H9 (cell line): ENCODE measurements around the gene LZTFL1. TPM values are rescaled to one million over a fixed set of nuclear protein-coding genes. Genes with fewer than 3 reads are reported as not detected.

ENCODE experiments used
- DNase-seq: peaks from one replicate; pipeline ENCODE4 v3.0.0-alpha.2; 2017
- H2AFZ ChIP-seq: one replicate; pipeline ENCODE4 v1.6.1; 2013; ENCODE audit warnings: mild to moderate bottlenecking, low read length, control low read depth, moderate library complexity
- H2AK5ac ChIP-seq: 2 replicates; pipeline ENCODE4 v1.6.1; 2013; ENCODE audit warnings: low read length, control low read depth, mixed read lengths; ENCODE audit not compliant: insufficient read length
- H2BK120ac ChIP-seq: one replicate; pipeline ENCODE4 v1.6.1; 2013; ENCODE audit warnings: low read depth, mild to moderate bottlenecking, low read length, control low read depth, inconsistent platforms; ENCODE audit not compliant: poor library complexity, severe bottlenecking
- H2BK12ac ChIP-seq: 2 replicates; pipeline ENCODE4 v1.6.1; 2013; ENCODE audit warnings: low read length, control low read depth, mixed read lengths, low read depth; ENCODE audit not compliant: insufficient read length
- H2BK15ac ChIP-seq: 2 replicates; pipeline ENCODE4 v1.6.1; 2013; ENCODE audit warnings: low read depth, low read length, control low read depth
- H2BK20ac ChIP-seq: one replicate; pipeline ENCODE4 v1.6.1; 2013; ENCODE audit warnings: low read depth, mild to moderate bottlenecking, low read length, control low read depth, inconsistent platforms; ENCODE audit not compliant: poor library complexity, severe bottlenecking
- H2BK5ac ChIP-seq: 2 replicates; pipeline ENCODE4 v1.6.1; 2013; ENCODE audit warnings: low read length, control low read depth, mixed read lengths; ENCODE audit not compliant: insufficient read length
- H3K14ac ChIP-seq: 2 replicates; pipeline ENCODE4 v1.6.1; 2013; ENCODE audit warnings: low read length, control low read depth; ENCODE audit not compliant: insufficient read depth
- H3K18ac ChIP-seq: 2 replicates; pipeline ENCODE4 v1.6.1; 2013; ENCODE audit warnings: low read depth, mild to moderate bottlenecking, mixed read lengths, low read length, control low read depth; ENCODE audit not compliant: insufficient read length
- H3K23ac ChIP-seq: 2 replicates; pipeline ENCODE4 v1.6.1; 2013; ENCODE audit warnings: low read length, control low read depth, mixed read lengths, low read depth; ENCODE audit not compliant: insufficient read length
- H3K23me2 ChIP-seq: 2 replicates; pipeline ENCODE4 v1.6.1; 2013; ENCODE audit warnings: low read depth, mild to moderate bottlenecking, mixed read lengths, low read length, control low read depth; ENCODE audit not compliant: insufficient read length, poor library complexity, severe bottlenecking
- H3K27ac ChIP-seq: 2 replicates; pipeline ENCODE4 v1.5.1; 2013; ENCODE audit warnings: low read length, control low read depth, mixed read lengths, low read depth; ENCODE audit not compliant: insufficient read length
- H3K27me3 ChIP-seq: 2 replicates; pipeline ENCODE4 v1.6.1; 2013; ENCODE audit warnings: low read length, control low read depth, inconsistent platforms; ENCODE audit not compliant: insufficient read depth
- H3K4ac ChIP-seq: 2 replicates; pipeline ENCODE4 v1.6.1; 2013; ENCODE audit warnings: low read depth, mild to moderate bottlenecking, control low read depth, inconsistent platforms, low read length, moderate library complexity
- H3K4me1 ChIP-seq: 2 replicates; pipeline ENCODE4 v1.6.1; 2013; ENCODE audit warnings: low read length, control low read depth, inconsistent platforms; ENCODE audit not compliant: insufficient read depth
- H3K4me2 ChIP-seq: 2 replicates; pipeline ENCODE4 v1.6.1; 2013; ENCODE audit warnings: low read length, control low read depth, mixed read lengths; ENCODE audit not compliant: insufficient read length, insufficient read depth
- H3K56ac ChIP-seq: 2 replicates; pipeline ENCODE4 v1.6.1; 2013; ENCODE audit warnings: low read depth, mild to moderate bottlenecking, mixed read lengths, low read length, control low read depth; ENCODE audit not compliant: insufficient read length
- H3K79me1 ChIP-seq: 2 replicates; pipeline ENCODE4 v1.6.1; 2013; ENCODE audit warnings: low read depth, mild to moderate bottlenecking, moderate library complexity, low read length, control low read depth, inconsistent platforms; ENCODE audit not compliant: insufficient read depth, poor library complexity, severe bottlenecking
- H3K79me2 ChIP-seq: 2 replicates; pipeline ENCODE4 v1.6.1; 2013; ENCODE audit warnings: low read length, control low read depth, inconsistent platforms; ENCODE audit not compliant: insufficient read depth
- H3K9ac ChIP-seq: 2 replicates; pipeline ENCODE4 v1.6.1; 2013; ENCODE audit warnings: low read length, control low read depth, mixed read lengths; ENCODE audit not compliant: insufficient read length; ENCODE audit errors: extremely low read depth
- H3K9me3 ChIP-seq: one replicate; pipeline ENCODE4 v1.6.1; 2013; ENCODE audit warnings: low read depth, low read length, inconsistent platforms; ENCODE audit not compliant: control insufficient read depth
- H3T11ph ChIP-seq: one replicate; pipeline ENCODE4 v1.6.1; 2013; ENCODE audit warnings: mild to moderate bottlenecking, low read length, control low read depth, inconsistent platforms
- H4K20me1 ChIP-seq: one replicate; pipeline ENCODE4 v1.6.1; 2013; ENCODE audit not compliant: control insufficient read depth, insufficient read length, insufficient read depth
- H4K5ac ChIP-seq: 2 replicates; pipeline ENCODE4 v1.6.1; 2013; ENCODE audit warnings: low read depth, mild to moderate bottlenecking, mixed read lengths, low read length, control low read depth; ENCODE audit not compliant: insufficient read length
- H4K8ac ChIP-seq: replicated peaks from 2 replicates; pipeline ENCODE4 v1.6.1; 2013; ENCODE audit warnings: low read length, control low read depth, mixed read lengths, low read depth; ENCODE audit not compliant: insufficient read length
- H4K91ac ChIP-seq: 2 replicates; pipeline ENCODE4 v1.6.1; 2013; ENCODE audit warnings: low read depth, mild to moderate bottlenecking, moderate library complexity, mixed read lengths, low read length, control low read depth; ENCODE audit not compliant: insufficient read length
- H3K27ac Mint-ChIP-seq, 3 experiments: 2 replicates in 2 of 3; 3 replicates in 1 of 3; pipeline ENCODE4 v1.8.0; 2020 to 2021; ENCODE audit warnings: mixed read lengths in 3 of 3, mild to moderate bottlenecking in 1 of 3, moderate library complexity in 1 of 3
- H3K27me3 Mint-ChIP-seq: 2 replicates; pipeline ENCODE4 v1.8.0; 2021; ENCODE audit warnings: low read depth, mild to moderate bottlenecking, moderate library complexity, mixed read lengths
- H3K36me3 Mint-ChIP-seq, 3 experiments: 2 replicates in 2 of 3; 3 replicates in 1 of 3; pipeline ENCODE4 v1.8.0; 2020 to 2021; ENCODE audit warnings: low read depth in 3 of 3, mixed read lengths in 3 of 3; ENCODE audit not compliant: insufficient read depth in 1 of 3
- H3K4me1 Mint-ChIP-seq, 2 experiments: 2 replicates each; pipeline ENCODE4 v1.8.0; 2020; ENCODE audit warnings: mixed read lengths in 2 of 2
- H3K4me3 Mint-ChIP-seq, 2 experiments: 2 replicates in 1 of 2; 3 replicates in 1 of 2; pipeline ENCODE4 v1.8.0; 2020 to 2021; ENCODE audit warnings: mild to moderate bottlenecking in 2 of 2, mixed read lengths in 2 of 2, moderate library complexity in 1 of 2
- H3K9me3 Mint-ChIP-seq, 2 experiments: 2 replicates in 1 of 2; 3 replicates in 1 of 2; pipeline ENCODE4 v1.8.0; 2020; ENCODE audit warnings: mild to moderate bottlenecking in 2 of 2, mixed read lengths in 2 of 2, moderate library complexity in 1 of 2
- WGBS: extraction: QIAGEN DNeasy Blood & Tissue Kit; methylation state at CpG from one replicate; pipeline ENCODE4 v1.1.7; 2013; ENCODE audit warnings: missing lambda C conversion rate, low lambda C conversion rate, mixed read lengths; ENCODE audit not compliant: insufficient read length; ENCODE audit errors: extremely low coverage; 5-methylcytosine and 5-hydroxymethylcytosine counted together
- total RNA-seq: library from RNA; stranded (reverse); gene quantifications from 2 replicates; pipeline ENCODE4 v1.2.1, GENCODE V29; 2021
- TF ChIP-seq, protein P1 (sequence below): fragments of 200-600 bp; sonication (generic); conservative IDR thresholded peaks from 3 replicates; pipeline ENCODE4 v1.8.0; 2021; ENCODE audit warnings: antibody characterized with exemption, mild to moderate bottlenecking

The LZTFL1 gene
- total RNA-seq, 1 experiment from 2014 or later, result 12.2 TPM

DNA sequence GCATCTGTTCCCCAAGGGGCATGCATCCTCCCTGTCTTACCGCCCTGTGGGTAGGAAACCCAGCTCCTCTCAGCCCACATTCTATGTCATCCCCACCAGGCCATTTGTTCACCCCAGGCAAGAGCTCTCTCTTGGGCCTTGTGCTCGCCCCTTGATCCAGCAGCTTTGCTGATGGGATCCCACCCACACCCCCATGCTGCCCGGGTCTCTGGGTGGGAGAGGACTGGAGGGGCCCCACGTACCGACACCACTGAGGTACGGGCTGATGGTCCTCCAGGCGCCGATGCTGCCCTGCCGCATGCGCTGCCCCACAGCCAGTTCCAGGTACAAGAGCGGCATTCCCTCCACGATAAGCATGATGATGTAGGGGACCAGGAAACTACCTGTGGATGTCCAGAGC, 60.1 kb downstream of the LZTFL1 start:
- Mint-ChIP-seq H3K9me3 (peaks cover 2 to 6% of the 10 kb centered on the region in 2 experiments; a peak in 1 of 5 replicates), H3K36me3 (no peaks in the 10 kb centered on the region), H3K27ac (no peak overlapping the region), H3K27me3 (peaks cover 11% of the 10 kb centered on the region), H3K4me1 (peaks cover 6 to 9% of the 10 kb centered on the region in 2 experiments; a peak in 2 of 4 replicates), H3K4me3 (no peak overlapping the region)
- H3K27ac ChIP-seq, result no peak overlapping the region
- H4K20me1 ChIP-seq, result no peaks in the 10 kb centered on the region
- no peak overlapping the region for H3K4me2 ChIP-seq
- no peaks in the 10 kb centered on the region for H3K79me2 ChIP-seq
- no peak overlapping the region for H2BK20ac ChIP-seq
- H2BK5ac ChIP-seq, result no peak overlapping the region
- TF ChIP-seq, protein P1, sequence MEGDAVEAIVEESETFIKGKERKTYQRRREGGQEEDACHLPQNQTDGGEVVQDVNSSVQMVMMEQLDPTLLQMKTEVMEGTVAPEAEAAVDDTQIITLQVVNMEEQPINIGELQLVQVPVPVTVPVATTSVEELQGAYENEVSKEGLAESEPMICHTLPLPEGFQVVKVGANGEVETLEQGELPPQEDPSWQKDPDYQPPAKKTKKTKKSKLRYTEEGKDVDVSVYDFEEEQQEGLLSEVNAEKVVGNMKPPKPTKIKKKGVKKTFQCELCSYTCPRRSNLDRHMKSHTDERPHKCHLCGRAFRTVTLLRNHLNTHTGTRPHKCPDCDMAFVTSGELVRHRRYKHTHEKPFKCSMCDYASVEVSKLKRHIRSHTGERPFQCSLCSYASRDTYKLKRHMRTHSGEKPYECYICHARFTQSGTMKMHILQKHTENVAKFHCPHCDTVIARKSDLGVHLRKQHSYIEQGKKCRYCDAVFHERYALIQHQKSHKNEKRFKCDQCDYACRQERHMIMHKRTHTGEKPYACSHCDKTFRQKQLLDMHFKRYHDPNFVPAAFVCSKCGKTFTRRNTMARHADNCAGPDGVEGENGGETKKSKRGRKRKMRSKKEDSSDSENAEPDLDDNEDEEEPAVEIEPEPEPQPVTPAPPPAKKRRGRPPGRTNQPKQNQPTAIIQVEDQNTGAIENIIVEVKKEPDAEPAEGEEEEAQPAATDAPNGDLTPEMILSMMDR, result no peak
- H3K18ac ChIP-seq, result no peak overlapping the region
- no peak overlapping the region for H3K9ac ChIP-seq
- H2BK15ac ChIP-seq, result no peak overlapping the region
- H3K79me1 ChIP-seq, result no peaks in the 10 kb centered on the region
- no CpG with 5 or more reads among the region's 12 CpGs for WGBS
- no peak overlapping the region for H2BK120ac ChIP-seq
- H3K4ac ChIP-seq, result no peak overlapping the region
- H2BK12ac ChIP-seq, result no peak overlapping the region
- no peak overlapping the region for H3T11ph ChIP-seq
- no peaks in the 10 kb centered on the region for H3K9me3 ChIP-seq
- H4K8ac ChIP-seq, result no peak overlapping the region
- no peak overlapping the region for H4K5ac ChIP-seq
- H3K56ac ChIP-seq, result no peak overlapping the region
- no peak overlapping the region for H3K14ac ChIP-seq
- DNase-seq, result no peak
- H3K27me3 ChIP-seq, result 0 out of 2 replicates have a peak, but pooled peaks cover 2% of the 10 kb centered on the region
- no peak overlapping the region for H2AK5ac ChIP-seq
- H3K4me1 ChIP-seq, result no peaks in the 10 kb centered on the region
- H3K23me2 ChIP-seq, result no peaks in the 10 kb centered on the region
- H4K91ac ChIP-seq, result no peak overlapping the region
- H3K23ac ChIP-seq, result no peak overlapping the region
- H2AFZ ChIP-seq, result no peak overlapping the region
